ENCODE measurements around the gene NECTIN2.

GRCh38 chr19:44907613-44908012, 61.5 kb downstream of the NECTIN2 start:
- TF ChIP-seq CTCF (IDR thresholded peaks at IDR 0.05 in 8 of 11, conservative IDR thresholded peaks at IDR 0.05 in 3 of 11), result no peak
- TF ChIP-seq POLR2AphosphoS5 (IDR thresholded peaks at IDR 0.05), result no peak
- no peak for TF ChIP-seq POLR2A (IDR thresholded peaks at IDR 0.05)

All from spleen (tissue), 7 donors.